Left hindlimb (tissue), 1 donor: ENCODE data around the gene CTIF.
A peak's percentile ranks its signal among the peaks of the same experiment; 100 is the strongest.

Source experiments
- DNase-seq: peaks from one replicate; pipeline ENCODE4 v3.0.0-alpha.2; 2018

The CTIF gene

GRCh38 chr18:48825101-48825745, 286.4 kb downstream of the CTIF start:
- peak; percentile 38 for DNase-seq

DNA sequence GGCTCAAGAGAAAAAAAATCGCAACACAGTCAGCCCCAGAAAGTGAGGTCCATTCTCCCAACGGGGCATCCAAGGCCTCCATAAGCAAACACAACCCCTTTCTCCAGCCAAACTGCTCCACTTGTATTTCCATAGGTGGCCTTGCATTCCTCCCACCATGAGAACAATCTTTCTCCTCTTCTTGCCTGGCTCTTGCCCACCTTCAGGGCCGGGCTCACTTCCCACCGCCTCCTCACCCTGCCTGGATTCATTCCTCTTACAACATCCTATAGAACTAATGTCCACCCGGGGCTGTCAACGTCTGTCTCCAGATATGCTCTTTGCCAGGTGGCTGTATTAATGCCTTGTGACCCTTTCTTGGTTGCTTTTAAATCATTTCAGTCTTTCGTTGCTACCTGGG, 287.4 kb downstream of the CTIF start:
- DNase-seq: peak; percentile 47

DNA sequence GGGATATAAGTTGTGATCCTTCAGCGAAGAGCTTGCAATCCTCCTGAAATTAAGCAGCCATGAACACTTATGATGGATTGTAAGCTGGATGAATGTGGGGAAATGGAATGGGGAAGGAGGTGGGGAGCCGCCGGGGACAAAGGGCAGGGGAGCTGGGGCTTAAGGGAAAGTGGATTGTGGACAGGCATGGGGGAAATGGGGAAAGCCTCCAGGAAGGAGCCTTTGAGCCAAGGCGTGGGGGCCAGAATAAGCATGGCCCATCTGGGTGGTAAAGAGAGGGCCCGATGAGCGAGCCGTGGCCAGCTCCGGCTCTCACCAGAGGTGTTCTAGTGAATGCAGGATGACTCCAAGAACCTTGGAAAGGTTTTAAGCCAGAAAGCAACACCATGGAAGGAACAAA, 288.0 kb downstream of the CTIF start:
- peak; percentile 26 for DNase-seq

DNA sequence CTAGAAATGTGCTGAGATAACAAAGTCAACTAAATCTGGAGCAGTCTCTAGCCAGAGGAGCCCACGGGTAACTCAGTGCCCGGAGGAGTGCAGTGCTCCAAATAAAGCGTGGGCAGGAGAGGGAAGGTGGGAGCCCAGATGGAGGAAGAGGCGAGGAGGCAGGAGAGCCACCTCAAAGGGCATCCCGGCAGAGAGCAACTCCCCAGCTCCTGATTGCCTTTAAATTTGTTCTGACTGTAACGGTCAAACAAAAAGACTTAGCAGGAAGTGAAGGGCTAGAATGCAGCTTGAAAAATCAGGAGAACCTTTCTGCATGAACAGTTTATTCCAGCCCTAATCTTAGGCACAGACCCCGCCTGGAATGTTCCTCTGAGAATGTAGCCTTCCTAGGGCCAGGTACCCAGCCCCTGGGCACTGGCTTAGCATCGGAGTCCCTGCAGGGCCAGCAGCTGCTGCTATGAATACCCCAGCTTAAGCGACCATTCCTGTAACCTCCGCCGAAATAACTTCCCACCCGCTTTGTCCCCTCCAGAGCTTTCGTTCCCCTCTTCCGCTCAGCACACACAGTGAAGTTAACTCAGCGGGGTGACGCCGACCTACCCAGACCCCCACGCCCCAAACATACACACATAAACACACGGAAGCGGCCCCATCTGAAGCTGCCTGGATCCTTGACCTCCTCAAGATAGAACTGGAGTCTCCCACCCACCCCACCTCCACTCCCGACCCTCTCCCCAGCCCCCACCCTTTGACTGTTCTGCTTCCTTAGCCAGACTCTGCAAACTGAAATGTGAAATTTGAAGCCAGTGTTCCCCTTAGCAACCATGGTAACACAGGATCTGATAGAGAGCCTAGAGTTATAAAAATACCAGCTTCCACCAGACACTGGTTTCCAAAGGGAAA, 288.7 kb downstream of the CTIF start:
- peak; percentile 77 for DNase-seq

- no peak for DNase-seq
These were observed 289.3 kb downstream of the CTIF start for GRCh38 chr18:48828194-48828545.

DNA sequence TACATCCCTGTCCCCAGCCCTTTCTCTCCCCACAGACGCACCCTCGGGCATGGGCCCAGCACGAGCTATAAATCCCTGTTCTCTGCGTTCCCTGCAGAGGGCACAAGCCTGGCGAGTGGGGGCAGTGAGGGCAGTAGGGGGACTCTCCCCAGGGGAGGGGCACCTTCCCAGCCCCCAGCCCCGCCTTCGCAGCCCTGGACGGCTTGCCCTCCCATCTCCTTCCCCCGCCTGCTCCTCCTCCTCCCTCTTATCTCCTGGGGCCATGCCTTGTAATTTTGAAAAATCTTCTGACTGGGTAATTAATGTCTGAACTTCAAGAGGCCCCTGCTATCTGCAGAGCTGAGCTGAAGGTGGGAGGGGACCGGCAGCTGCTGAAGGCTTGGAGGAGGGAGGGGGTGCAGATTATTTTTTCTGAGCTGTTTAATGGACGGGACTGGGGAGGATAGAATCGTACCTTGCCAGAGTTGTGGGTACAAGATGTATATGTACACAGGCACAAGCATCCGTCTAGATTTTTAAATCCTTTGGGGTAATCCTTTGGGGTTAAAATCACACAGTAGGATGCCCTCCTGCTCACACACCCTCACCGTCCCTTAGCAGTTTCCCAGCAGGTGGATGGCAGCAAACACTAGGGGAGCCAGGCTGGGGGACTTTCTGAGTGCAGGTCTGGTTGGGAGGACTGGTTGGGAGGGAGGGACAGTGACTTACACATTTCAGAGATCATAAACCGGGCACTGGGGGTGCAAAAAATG, 290.0 kb downstream of the CTIF start:
- peak; percentile 53 for DNase-seq

GRCh38 chr18:48829443-48830149, 290.8 kb downstream of the CTIF start:
- peak; percentile 31 for DNase-seq

DNA sequence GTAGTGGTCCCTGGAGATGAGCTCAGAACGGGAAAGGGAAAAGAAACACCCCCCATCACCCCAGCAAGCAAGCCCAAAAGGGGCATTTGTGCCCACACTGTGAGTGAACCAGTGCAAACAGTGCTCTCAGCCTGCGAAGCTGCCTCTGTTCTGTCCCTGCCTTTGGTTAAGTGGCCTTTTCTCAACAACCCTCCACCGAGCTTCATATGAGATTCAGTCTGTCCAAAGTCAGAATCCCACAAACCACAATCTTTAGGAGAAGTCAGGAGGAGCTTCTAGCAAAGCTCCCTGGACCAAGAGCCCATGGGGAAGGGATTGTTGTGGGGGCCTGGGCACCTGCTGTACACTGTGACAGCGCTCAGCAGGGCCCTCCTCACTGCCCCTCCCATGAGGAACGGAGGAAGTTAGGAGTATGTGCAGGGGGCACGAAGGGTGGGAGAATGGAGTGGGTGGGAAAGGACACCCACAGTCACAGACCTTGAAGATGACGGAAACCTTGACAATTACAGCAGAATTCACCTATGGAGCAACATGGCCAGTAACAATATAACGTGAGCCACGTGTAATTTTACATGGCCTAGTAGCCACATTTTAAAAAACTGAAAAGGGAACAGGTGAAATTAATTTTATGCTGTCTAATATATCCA, 292.4 kb downstream of the CTIF start:
- no peak for DNase-seq

GRCh38 chr18:48831802-48832201, 293.0 kb downstream of the CTIF start:
- no peak for DNase-seq

DNA sequence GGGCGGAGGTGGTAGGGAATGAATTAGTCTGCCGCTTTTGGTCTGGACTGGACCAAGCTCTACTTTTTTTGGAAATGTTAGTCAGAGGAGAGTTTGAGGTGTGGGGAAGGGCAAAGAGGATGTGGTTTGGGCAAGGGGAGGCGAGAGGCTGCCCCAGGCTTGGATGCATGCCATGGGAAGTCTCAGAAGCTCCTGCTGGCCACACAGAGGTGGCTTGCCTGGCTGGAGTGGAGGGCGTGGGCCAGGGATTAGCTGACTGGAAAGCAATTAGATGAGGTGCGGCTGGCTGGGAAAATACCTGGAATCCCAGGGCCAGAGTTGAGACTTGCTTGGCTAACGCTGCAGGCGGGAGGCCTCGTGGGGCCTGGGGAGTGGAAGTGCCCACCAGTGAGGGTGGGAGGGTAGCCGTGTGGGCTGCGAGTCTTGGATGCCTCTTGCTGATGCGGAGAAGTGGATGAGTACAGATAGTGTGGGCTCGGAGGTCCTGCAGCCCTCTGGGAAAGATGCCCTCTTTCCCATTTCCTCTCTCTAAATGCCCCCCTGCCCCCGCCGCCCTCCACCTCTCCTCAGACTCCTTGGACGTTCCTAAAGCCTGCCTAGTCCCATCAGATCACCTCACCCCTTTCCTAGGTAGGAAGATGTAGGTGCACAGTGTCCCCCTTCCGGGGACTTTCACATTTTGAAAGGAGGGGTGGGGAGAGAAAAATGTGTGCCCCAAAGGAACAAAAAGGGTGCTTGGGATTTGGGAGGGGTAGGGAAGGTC, 294.3 kb downstream of the CTIF start:
- peak; percentile 81 for DNase-seq

GRCh38 chr18:48833701-48834412, 295.0 kb downstream of the CTIF start:
- no peak for DNase-seq

- DNase-seq: no peak
These were observed 295.7 kb downstream of the CTIF start for GRCh38 chr18:48834413-48835031.

DNA sequence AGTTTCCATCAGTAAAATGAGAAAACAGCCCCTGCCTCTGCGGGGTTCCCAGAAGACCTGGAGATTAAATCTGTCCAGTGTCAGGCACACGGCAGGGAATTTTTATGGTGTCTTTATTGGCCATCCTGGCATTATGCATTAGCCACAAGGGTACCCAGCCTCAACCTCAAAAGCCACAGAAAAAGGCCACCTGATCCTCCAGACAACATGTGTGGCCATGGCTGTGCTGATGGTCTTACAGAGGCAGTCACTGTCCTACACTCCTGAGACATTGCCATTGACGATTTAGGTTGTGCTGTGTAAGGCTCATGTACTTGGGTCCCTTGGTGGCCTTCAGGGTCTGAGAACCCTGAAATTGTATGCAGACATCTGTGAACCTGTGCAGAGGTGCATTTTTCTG, 296.3 kb downstream of the CTIF start:
- DNase-seq: no peak

GRCh38 chr18:48835745-48836170, 296.9 kb downstream of the CTIF start:
- DNase-seq: no peak

DNA sequence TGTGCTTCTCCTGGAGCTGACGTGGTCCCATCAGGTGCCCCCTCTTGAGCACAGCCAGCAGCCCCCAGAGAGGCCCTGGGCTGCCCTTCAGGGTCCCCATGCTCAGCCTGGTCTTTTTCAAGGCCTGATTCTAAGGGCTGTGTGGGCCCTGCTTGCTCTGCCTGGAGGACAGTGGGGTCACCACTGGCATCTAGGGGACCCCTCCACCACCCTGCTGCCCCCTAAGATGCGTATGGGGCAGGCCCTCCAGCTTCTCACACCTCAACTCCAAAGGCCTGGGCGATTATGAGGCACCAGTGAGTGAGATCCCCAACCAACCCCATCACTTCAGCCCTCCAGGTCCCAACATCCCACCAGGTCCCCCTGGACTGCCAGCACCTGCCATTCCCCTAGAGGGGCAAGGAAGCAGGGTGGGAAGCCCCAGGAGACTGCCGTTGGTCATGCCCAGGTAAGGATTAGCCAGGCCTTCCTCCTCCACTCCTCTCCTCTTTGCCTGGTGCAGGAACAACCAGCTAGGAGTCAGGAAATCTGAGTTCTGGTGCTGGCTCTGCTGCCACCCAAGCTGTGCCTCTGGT, 297.5 kb downstream of the CTIF start:
- DNase-seq: no peak

DNA sequence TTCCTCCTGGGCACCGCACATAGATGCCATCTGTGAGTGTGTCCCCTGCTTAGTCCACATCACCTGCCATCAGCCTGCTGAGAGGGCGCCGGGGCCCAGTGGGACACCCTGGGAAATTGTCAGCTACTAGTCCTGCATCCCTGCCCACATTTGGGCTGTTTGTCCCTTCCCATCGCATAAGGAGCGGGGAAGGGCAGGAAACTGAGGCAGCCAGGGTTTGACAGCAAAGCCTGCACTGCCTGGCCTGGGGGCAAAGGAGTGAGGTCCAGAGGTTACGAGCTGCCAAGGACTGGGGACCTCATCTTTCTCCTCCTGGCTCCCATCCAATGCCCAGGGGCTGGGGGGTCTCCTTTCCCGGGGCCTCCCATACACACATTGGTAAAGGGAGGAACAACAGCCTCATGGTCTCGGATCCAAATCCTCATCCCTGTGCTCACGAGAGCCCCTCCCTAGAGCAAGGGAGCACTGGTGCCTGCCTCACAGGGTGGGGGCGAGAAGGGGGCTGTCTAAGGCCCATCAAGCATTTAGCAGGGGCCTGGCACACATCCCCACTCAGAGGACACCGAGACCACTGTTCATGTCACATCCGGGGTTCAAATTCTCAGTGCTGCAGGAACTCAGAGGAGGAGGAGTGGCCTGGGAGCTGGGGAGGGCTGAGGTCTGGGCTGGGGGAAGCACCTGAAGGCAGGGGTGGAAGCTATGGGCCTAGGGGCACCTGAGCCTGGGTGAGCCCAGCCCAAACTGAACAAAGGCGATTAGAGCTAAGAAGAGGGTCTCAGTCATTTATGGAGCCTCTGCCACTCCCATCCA, 298.2 kb downstream of the CTIF start:
- peak; percentile 32 for DNase-seq

DNA sequence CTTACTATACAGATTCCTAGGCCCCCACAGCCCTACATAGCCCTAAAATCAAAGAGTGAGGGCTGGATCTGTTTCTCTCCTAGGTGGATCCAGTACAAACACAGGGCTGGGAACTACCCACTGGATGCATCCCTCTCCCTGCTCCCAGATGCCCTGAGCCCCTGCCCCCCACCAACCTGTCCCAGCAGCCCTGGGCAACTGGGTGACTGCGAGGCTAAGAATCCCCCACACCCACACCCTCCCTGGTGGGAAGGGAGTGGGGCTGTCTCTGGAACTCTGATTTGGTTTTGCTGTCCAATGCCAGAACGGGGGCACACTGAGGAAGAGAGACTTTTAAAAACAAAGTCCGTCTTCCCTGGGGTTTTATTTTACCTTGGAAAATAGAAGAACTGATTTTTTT, 298.8 kb downstream of the CTIF start:
- peak; percentile 10 for DNase-seq

- DNase-seq: peak; percentile 12
These were observed 299.4 kb downstream of the CTIF start for GRCh38 chr18:48838166-48838775.
